IPS-15b (cell line): ENCODE results near the gene TSPAN14.

Experiments used
- H3K27me3 ChIP-seq: one replicate; pipeline ENCODE4 v1.6.1; 2013; ENCODE audit warnings: low read length; ENCODE audit not compliant: control insufficient read depth, insufficient read depth
- H3K36me3 ChIP-seq: one replicate; pipeline ENCODE4 v1.6.1; 2013; ENCODE audit warnings: low read length; ENCODE audit not compliant: control insufficient read depth, insufficient read depth
- H3K4me1 ChIP-seq: one replicate; pipeline ENCODE4 v1.6.1; 2013; ENCODE audit warnings: mild to moderate bottlenecking, low read length; ENCODE audit not compliant: control insufficient read depth, insufficient read depth
- H3K4me3 ChIP-seq: one replicate; pipeline ENCODE4 v1.5.1; 2013; ENCODE audit warnings: low read depth, low read length
- H3K9ac ChIP-seq: one replicate; pipeline ENCODE4 v1.6.1; 2013; ENCODE audit warnings: low read depth, mild to moderate bottlenecking, low read length
- H3K9me3 ChIP-seq: one replicate; pipeline ENCODE4 v1.6.1; 2013; ENCODE audit warnings: mild to moderate bottlenecking, low read length; ENCODE audit not compliant: control insufficient read depth, insufficient read depth

TSPAN14 gene

GRCh38 chr10:80487791-80488538, 33.9 kb downstream of the TSPAN14 start:
- Histone ChIP-seq H3K27me3 (no peaks in the 10 kb centered on the region), H3K36me3 (peaks cover 4% of the 10 kb centered on the region), H3K4me1 (peaks cover 21% of the 10 kb centered on the region), H3K9me3 (no peaks in the 10 kb centered on the region), H3K9ac (no peak overlapping the region), H3K4me3 (no peak overlapping the region)

GRCh38 chr10:80488539-80489066, 34.5 kb downstream of the TSPAN14 start:
- H3K9ac ChIP-seq, result no peak overlapping the region
- H3K4me1 ChIP-seq, result peaks cover 18% of the 10 kb centered on the region
- H3K36me3 ChIP-seq, result peaks cover 4% of the 10 kb centered on the region
- no peaks in the 10 kb centered on the region for H3K9me3 ChIP-seq
- no peaks in the 10 kb centered on the region for H3K27me3 ChIP-seq
- H3K4me3 ChIP-seq, result no peak overlapping the region

GRCh38 chr10:80489371-80490112, 35.4 kb downstream of the TSPAN14 start:
- no peaks in the 10 kb centered on the region for H3K9me3 ChIP-seq
- H3K27me3 ChIP-seq, result no peaks in the 10 kb centered on the region
- H3K4me3 ChIP-seq, result no peak overlapping the region
- no peak overlapping the region for H3K9ac ChIP-seq
- peaks cover 4% of the 10 kb centered on the region for H3K36me3 ChIP-seq
- peaks cover 18% of the 10 kb centered on the region for H3K4me1 ChIP-seq

DNA sequence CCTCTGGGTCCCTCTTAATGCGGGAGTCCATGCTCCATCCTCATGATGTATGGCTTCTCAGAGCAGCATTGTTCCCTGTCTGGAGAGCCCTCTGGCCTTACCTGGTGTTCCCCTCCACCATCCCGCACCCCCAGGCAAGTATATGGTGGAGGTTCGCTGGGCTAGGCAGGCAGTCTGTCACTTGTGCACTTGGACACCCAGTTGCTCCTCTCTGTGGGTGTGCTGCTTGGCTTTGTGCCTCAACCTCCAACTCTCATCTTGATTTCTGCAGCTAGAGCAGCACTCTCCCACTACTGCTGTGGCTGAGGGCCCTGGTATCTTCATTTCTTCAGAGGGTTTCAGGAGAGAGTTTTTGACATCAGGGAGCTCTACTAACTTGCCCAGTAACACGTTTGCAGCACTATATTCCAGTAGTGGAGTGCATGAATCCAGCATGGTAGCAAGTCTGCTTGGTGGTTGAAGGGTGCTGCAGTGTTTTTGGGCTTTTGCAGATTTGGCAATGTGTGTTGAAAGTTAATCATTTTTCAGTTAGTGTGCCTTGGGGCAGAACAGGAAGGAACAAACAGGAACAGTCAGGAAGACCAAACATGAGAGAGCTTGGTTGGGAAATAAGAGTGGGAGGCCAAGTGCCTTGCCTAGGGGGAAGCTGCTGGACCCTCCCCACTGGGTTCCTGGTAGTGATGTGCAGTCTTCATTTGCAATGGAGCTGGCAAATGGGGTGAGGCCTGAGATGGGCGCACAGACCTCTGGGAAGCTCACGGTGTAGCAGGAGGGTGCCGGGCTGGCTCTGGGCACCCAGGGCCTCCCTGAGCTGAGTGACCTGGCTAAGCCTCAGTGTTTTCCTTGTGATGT, 37.4 kb downstream of the TSPAN14 start:
- Histone ChIP-seq H3K4me1 (peaks cover 10% of the 10 kb centered on the region), H3K4me3 (no peak overlapping the region), H3K9ac (no peak overlapping the region)

GRCh38 chr10:80492848-80493521, 38.9 kb downstream of the TSPAN14 start:
- Histone ChIP-seq H3K27me3 (no peaks in the 10 kb centered on the region), H3K4me1 (no peaks in the 10 kb centered on the region), H3K9ac (no peak overlapping the region), H3K4me3 (no peak overlapping the region), H3K9me3 (no peaks in the 10 kb centered on the region), H3K36me3 (peaks cover 4% of the 10 kb centered on the region)

More for the DNA sequence above, 37.4 kb downstream of the TSPAN14 start:
- Histone ChIP-seq H3K27me3 (no peaks in the 10 kb centered on the region), H3K36me3 (peaks cover 4% of the 10 kb centered on the region), H3K9me3 (no peaks in the 10 kb centered on the region)

GRCh38 chr10:80493522-80494051, 39.5 kb downstream of the TSPAN14 start:
- Histone ChIP-seq H3K9me3 (no peaks in the 10 kb centered on the region), H3K36me3 (peaks cover 4% of the 10 kb centered on the region), H3K4me3 (no peak overlapping the region), H3K9ac (no peak overlapping the region), H3K4me1 (peaks cover 2% of the 10 kb centered on the region), H3K27me3 (no peaks in the 10 kb centered on the region)

GRCh38 chr10:80496555-80497172, 42.6 kb downstream of the TSPAN14 start:
- peaks cover 3% of the 10 kb centered on the region for H3K4me1 ChIP-seq
- no peak overlapping the region for H3K9ac ChIP-seq
- no peak overlapping the region for H3K4me3 ChIP-seq
- H3K36me3 ChIP-seq, result peaks cover 2% of the 10 kb centered on the region
- H3K9me3 ChIP-seq, result no peaks in the 10 kb centered on the region
- H3K27me3 ChIP-seq, result no peaks in the 10 kb centered on the region

GRCh38 chr10:80497187-80498077, 43.3 kb downstream of the TSPAN14 start:
- Histone ChIP-seq H3K9me3 (no peaks in the 10 kb centered on the region), H3K36me3 (no peaks in the 10 kb centered on the region), H3K4me3 (no peak overlapping the region), H3K9ac (no peak overlapping the region), H3K4me1 (peaks cover 3% of the 10 kb centered on the region), H3K27me3 (no peaks in the 10 kb centered on the region)

GRCh38 chr10:80498078-80498832, 44.1 kb downstream of the TSPAN14 start:
- Histone ChIP-seq H3K36me3 (no peaks in the 10 kb centered on the region), H3K27me3 (no peaks in the 10 kb centered on the region), H3K4me1 (peaks cover 5% of the 10 kb centered on the region), H3K9me3 (no peaks in the 10 kb centered on the region), H3K4me3 (no peak overlapping the region), H3K9ac (no peak overlapping the region)
